Measurements from ENCODE around the gene P2RY6.
"Not testable (repeated sequence)": the region's sequence is repeated elsewhere in the genome, so short reads cannot be mapped to it uniquely, and the experiment has no call there.

P2RY6 gene, protein sequence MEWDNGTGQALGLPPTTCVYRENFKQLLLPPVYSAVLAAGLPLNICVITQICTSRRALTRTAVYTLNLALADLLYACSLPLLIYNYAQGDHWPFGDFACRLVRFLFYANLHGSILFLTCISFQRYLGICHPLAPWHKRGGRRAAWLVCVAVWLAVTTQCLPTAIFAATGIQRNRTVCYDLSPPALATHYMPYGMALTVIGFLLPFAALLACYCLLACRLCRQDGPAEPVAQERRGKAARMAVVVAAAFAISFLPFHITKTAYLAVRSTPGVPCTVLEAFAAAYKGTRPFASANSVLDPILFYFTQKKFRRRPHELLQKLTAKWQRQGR

GRCh38 chr11:73271936-73272679 is at the start of gene P2RY6:
TSS of gene P2RY6 (plus strand) at chr11:73272338. CDS start at chr11:73296519, 24,181 bp downstream.
- DNase-seq: no peak

GRCh38 chr11:73223998-73224730 is 48.0 kb upstream of the P2RY6 start:
- no peak for DNase-seq

- no peak for DNase-seq
Observed at GRCh38 chr11:73225001-73225686, 47.0 kb upstream of the P2RY6 start.

DNA sequence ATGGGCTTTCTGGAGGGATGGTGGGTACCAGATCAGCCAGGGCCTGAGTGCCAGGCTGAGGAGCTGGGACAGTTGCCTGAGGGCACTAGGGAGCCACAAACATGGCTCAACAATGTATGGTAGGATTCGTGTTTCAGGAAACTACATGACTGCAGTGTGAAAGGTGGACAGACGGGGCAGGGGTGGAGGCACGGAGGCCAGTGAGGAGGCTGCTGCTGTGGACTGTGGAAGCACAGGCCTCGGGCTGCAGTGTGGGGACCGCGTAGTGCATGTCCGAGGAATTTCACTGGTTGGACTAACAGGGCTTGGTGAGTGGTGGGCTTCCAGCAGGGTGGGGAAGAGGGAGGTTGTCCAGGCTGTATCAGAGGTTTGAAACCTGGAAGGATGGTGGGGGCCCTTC is 46.3 kb upstream of the P2RY6 start:
- DNase-seq: no peak

DNA sequence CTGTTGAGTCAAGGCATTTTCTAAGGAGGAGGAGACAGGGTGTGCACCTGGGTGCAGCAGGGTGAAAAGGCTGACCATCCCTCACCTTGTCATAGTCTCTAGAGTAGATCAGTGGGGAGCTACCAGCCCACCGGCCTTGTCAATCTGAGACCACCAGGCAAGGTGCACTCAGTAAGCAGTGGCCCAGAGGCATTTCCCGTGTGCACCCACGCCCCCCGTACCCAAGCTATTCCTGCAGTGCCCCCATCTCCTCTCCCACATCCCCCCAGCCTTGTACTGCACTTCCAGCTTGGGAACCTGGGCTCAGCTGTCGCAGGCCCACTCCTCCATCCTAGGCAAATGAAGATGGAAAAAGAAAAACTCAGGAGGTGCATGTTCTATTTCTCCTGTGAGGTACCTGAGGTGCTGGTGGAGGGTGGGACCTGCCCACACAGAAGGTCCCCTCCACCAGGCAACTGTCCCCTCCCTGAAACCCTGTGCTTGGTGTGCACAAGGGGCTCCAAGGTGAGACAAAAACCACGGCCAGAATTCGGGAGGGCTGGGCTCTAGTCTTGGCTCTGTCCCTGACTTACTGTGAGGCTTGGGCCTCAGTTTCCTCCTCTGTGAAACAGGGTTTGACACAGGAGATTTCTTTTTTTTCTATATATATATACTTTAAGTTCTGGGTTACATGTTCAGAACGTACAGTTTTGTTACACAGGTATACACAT is 45.7 kb upstream of the P2RY6 start:
- no peak for DNase-seq

GRCh38 chr11:73227571-73228211 is 44.4 kb upstream of the P2RY6 start:
- DNase-seq: no peak

- DNase-seq: no peak
Observed at GRCh38 chr11:73228268-73229134, 43.6 kb upstream of the P2RY6 start.

DNA sequence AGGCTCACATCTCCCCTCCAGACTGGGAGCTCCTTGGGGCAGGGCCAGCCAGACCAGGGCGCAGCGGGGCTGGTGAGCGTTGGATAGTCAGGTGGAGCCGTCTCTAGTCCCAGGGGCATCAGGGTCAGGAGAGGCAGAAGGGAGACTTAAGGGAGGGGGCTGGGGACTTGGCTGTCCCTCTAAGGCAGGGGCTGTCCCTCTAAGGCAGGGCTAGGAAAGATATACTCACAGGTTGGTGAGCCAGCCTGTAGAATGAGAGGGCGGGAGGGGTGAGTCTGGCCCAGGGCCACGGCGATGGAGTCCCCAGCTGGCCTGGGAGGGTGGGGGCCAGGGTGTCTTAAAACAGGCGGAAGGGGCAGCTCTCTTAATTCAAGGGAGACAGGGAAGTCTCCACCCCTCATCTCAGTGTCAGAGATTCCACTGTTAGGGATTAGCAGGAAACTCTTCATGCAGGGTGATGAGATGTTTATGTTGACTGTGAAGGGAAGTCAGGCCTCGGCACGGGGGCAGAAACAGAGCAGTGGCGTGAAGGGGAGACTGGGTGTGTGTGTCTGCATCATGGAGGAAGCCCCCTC is 42.7 kb upstream of the P2RY6 start:
- DNase-seq: no peak

- no peak for DNase-seq
Observed at GRCh38 chr11:73229896-73230875, 42.0 kb upstream of the P2RY6 start.

DNA sequence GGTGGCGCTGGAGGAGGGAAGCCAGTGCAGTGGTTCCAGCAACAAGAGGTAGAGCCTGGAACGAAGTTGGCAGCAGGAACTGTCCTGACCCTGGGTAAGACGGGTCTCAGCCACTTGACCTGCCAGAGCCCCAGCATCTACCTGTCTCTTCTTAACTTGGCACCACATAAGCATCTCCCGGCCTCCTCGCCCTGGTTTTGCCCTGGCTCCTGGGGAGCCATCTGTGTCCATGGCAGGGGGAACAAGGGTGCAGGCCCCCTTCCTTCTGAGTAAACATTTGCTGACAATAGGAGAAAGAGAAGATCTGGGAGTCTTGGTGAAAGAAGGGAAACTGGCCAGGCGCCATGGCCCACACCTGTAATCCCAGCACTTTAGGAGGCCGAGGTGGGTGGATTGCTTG is 41.2 kb upstream of the P2RY6 start:
- no peak for DNase-seq

DNA sequence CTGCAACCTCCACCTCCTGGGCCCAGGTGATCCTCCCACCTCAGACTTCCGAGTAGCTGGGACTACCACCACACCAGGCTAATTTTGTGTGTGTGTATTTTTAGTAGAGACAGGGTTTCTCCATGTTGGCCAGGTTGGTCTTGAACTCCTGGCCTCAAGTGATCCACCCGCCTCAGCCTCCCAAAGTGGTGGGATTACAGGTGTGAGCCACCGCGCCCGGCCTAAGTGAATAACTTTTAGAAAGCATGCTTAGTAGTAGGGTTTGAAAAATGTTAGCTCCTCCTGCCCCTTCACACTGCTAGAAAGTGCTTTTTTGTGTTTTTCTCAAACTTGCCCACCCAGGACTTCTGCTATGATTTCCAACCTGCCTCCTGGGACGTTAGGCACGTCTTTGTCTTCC is 39.7 kb upstream of the P2RY6 start:
- DNase-seq: not testable (repeated sequence)

DNA sequence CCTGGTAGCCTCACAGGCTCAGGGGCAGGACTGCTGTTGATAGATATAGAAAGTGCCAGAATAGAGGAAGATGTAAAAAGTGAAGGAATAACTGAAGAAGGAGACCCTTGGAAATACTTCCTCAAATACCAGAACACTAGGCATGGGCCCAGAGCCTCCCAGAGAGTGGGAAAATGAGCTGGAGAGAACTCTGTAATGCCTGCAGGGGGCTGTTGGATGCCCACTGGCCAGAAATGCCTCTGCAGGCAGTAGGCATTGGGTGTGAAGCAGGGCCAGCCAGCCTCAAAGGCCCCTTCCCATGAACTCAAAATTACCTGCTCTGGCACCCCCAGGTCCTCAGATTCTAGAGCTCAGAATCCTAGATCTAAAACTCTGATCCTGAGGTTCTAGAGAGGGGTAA is 38.9 kb upstream of the P2RY6 start:
- DNase-seq: no peak

DNA sequence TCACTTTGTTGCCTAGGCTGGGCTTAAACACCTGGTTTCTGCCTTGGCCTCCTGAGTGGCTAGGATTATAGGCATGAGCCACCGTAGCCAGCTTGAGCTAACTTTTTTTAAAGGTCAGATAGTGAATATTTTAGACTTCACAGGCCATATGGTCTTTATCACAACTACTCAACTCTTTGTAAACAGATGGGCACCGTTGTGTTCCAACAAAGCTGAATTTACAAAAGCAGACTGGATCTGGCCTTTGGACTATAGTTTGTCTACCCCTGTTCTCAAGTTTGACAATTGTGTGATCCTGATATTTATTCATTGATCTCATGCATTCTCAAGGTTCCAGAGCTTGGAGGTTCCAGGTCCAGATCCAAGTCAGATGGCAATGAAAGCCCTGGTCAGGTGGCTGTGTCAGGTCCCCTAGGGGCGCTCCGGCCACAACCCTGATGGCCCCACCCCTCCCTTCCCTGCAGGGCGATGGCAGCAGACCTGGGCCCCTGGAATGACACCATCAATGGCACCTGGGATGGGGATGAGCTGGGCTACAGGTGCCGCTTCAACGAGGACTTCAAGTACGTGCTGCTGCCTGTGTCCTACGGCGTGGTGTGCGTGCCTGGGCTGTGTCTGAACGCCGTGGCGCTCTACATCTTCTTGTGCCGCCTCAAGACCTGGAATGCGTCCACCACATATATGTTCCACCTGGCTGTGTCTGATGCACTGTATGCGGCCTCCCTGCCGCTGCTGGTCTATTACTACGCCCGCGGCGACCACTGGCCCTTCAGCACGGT is 38.3 kb upstream of the P2RY6 start:
- DNase-seq: no peak

DNA sequence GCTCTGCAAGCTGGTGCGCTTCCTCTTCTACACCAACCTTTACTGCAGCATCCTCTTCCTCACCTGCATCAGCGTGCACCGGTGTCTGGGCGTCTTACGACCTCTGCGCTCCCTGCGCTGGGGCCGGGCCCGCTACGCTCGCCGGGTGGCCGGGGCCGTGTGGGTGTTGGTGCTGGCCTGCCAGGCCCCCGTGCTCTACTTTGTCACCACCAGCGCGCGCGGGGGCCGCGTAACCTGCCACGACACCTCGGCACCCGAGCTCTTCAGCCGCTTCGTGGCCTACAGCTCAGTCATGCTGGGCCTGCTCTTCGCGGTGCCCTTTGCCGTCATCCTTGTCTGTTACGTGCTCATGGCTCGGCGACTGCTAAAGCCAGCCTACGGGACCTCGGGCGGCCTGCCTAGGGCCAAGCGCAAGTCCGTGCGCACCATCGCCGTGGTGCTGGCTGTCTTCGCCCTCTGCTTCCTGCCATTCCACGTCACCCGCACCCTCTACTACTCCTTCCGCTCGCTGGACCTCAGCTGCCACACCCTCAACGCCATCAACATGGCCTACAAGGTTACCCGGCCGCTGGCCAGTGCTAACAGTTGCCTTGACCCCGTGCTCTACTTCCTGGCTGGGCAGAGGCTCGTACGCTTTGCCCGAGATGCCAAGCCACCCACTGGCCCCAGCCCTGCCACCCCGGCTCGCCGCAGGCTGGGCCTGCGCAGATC is 37.5 kb upstream of the P2RY6 start:
- DNase-seq: no peak

DNA sequence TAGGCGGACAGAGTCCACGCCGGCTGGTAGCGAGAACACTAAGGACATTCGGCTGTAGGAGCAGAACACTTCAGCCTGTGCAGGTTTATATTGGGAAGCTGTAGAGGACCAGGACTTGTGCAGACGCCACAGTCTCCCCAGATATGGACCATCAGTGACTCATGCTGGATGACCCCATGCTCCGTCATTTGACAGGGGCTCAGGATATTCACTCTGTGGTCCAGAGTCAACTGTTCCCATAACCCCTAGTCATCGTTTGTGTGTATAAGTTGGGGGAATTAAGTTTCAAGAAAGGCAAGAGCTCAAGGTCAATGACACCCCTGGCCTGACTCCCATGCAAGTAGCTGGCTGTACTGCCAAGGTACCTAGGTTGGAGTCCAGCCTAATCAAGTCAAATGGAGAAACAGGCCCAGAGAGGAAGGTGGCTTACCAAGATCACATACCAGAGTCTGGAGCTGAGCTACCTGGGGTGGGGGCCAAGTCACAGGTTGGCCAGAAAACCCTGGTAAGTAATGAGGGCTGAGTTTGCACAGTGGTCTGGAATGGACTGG is 36.8 kb upstream of the P2RY6 start:
- no peak for DNase-seq

- DNase-seq: no peak
Observed at GRCh38 chr11:73236205-73236765, 35.9 kb upstream of the P2RY6 start.

GRCh38 chr11:73236854-73237253 is 35.3 kb upstream of the P2RY6 start:
- DNase-seq: no peak

Measured in NCI-H187 (cell line).